Breast epithelium (tissue), 3 donors: ENCODE results near the gene ZNF444.

Experiments
- CTCF ChIP-seq, 3 donors: fragments of 450-650 bp; IDR thresholded peaks; one replicate each; pipeline ENCODE4 v1.5.1; 2016 to 2017; ENCODE audit warnings: antibody characterized with exemption in 3 of 3, mild to moderate bottlenecking in 3 of 3, moderate library complexity in 3 of 3
- POLR2A ChIP-seq: fragments of 450-650 bp; IDR thresholded peaks from one replicate; pipeline ENCODE4 v1.6.1; 2016; ENCODE audit warnings: antibody characterized with exemption, mild to moderate bottlenecking, moderate library complexity
- POLR2AphosphoS5 ChIP-seq, 3 donors: sonication (generic); formaldehyde crosslinking; IDR thresholded peaks; one replicate each; pipeline ENCODE4 v1.6.1; 2017; ENCODE audit warnings: antibody characterized with exemption in 3 of 3

- TF ChIP-seq CTCF (IDR thresholded peaks at IDR 0.05) (no peak), POLR2A (no peak), POLR2AphosphoS5 (IDR thresholded peaks at IDR 0.05) (no peak)
Observed at GRCh38 chr19:56110515-56111448, 30.3 kb upstream of the ZNF444 start.
